GM23338 (cell line): ENCODE data around the gene RPL31. TPM values are rescaled to one million over a fixed set of nuclear protein-coding genes. Genes with fewer than 3 reads are reported as not detected.
A peak's percentile ranks its signal among the peaks of the same experiment; 100 is the strongest.

ENCODE experiments used
- ATAC-seq: fragments of 200-7000 bp; cut with Tn5 transposase; 3 replicates; pipeline ENCODE4 v1.9.1; 2020
- DNase-seq: peaks from one replicate; pipeline ENCODE4 v3.0.0-alpha.2; 2015; ENCODE audit warnings: low spot score
- H2AFZ ChIP-seq: fragments of 200-600 bp; sonication (generic); 2 replicates; pipeline ENCODE4 v1.8.0; 2016; ENCODE audit warnings: antibody characterized with exemption, mild to moderate bottlenecking, moderate library complexity
- H3F3A ChIP-seq: fragments of 200-600 bp; sonication (generic); replicated peaks from 2 replicates; pipeline ENCODE4 v1.8.0; 2017; ENCODE audit warnings: antibody characterized with exemption, mixed run types, low read depth
- H3K27ac ChIP-seq: fragments of 200-600 bp; sonication (generic); 2 replicates; pipeline ENCODE4 v1.6.1; 2016; ENCODE audit warnings: low read depth
- H3K27me3 ChIP-seq: fragments of 200-600 bp; sonication (generic); 2 replicates; pipeline ENCODE4 v1.8.0; 2016; ENCODE audit warnings: mild to moderate bottlenecking, mixed run types, moderate library complexity; ENCODE audit not compliant: insufficient read depth
- H3K36me3 ChIP-seq: fragments of 200-600 bp; sonication (generic); 2 replicates; pipeline ENCODE4 v1.8.0; 2016; ENCODE audit warnings: mild to moderate bottlenecking; ENCODE audit not compliant: insufficient read depth
- H3K4me1 ChIP-seq: fragments of 200-600 bp; sonication (generic); 2 replicates; pipeline ENCODE4 v1.8.0; 2016; ENCODE audit warnings: mild to moderate bottlenecking, moderate library complexity; ENCODE audit not compliant: insufficient read depth
- H3K4me2 ChIP-seq: fragments of 200-600 bp; sonication (generic); 2 replicates; pipeline ENCODE4 v1.7.1; 2017; ENCODE audit warnings: mixed run types
- H3K4me3 ChIP-seq: fragments of 200-600 bp; sonication (generic); 2 replicates; pipeline ENCODE4 v1.6.1; 2016; ENCODE audit warnings: mixed run types
- H3K79me2 ChIP-seq: fragments of 200-600 bp; sonication (generic); replicated peaks from 2 replicates; pipeline ENCODE4 v1.8.0; 2017; ENCODE audit warnings: mild to moderate bottlenecking; ENCODE audit not compliant: insufficient read depth
- H3K9me2 ChIP-seq: fragments of 200-600 bp; sonication (generic); 2 replicates; pipeline ENCODE4 v1.8.0; 2017; ENCODE audit not compliant: insufficient read depth
- H4K20me1 ChIP-seq: fragments of 200-600 bp; sonication (generic); replicated peaks from 2 replicates; pipeline ENCODE4 v1.8.0; 2017; ENCODE audit warnings: mild to moderate bottlenecking; ENCODE audit not compliant: insufficient read depth
- H3K27ac Mint-ChIP-seq: 2 replicates; pipeline ENCODE4 v1.8.0; 2020; ENCODE audit warnings: inconsistent platforms, mild to moderate bottlenecking, moderate library complexity, mixed read lengths
- H3K27me3 Mint-ChIP-seq: 3 replicates; pipeline ENCODE4 v1.8.0; 2022; ENCODE audit warnings: low read depth, mild to moderate bottlenecking, moderate library complexity, mixed read lengths, inconsistent platforms; ENCODE audit not compliant: insufficient read depth, poor library complexity
- H3K36me3 Mint-ChIP-seq: 3 replicates; pipeline ENCODE4 v1.8.0; 2021; ENCODE audit warnings: low read depth, mild to moderate bottlenecking, inconsistent platforms, moderate library complexity, mixed read lengths
- H3K4me1 Mint-ChIP-seq: 3 replicates; pipeline ENCODE4 v1.8.0; 2020; ENCODE audit warnings: mild to moderate bottlenecking, inconsistent platforms, mixed read lengths
- H3K4me3 Mint-ChIP-seq: 3 replicates; pipeline ENCODE4 v1.8.0; 2021; ENCODE audit warnings: moderate library complexity, mild to moderate bottlenecking, inconsistent platforms, mixed read lengths
- H3K9me3 Mint-ChIP-seq: 3 replicates; pipeline ENCODE4 v1.8.0; 2020; ENCODE audit warnings: moderate library complexity, mild to moderate bottlenecking, inconsistent platforms, mixed read lengths
- JUNB ChIP-seq: IDR thresholded peaks from one replicate; pipeline ENCODE4 v1.6.1; 2016; ENCODE audit warnings: antibody characterized with exemption; ENCODE audit not compliant: unreplicated experiment
- REST ChIP-seq: IDR thresholded peaks from one replicate; pipeline ENCODE4 v1.6.1; 2018; ENCODE audit warnings: antibody characterized with exemption; ENCODE audit not compliant: unreplicated experiment
- STAT1 ChIP-seq: IDR thresholded peaks from one replicate; pipeline ENCODE4 v1.6.1; 2016; ENCODE audit warnings: antibody characterized with exemption; ENCODE audit not compliant: unreplicated experiment
- ZNF462 ChIP-seq: fragments of 250-450 bp; sonication (Bioruptor Pico); IDR thresholded peaks from 2 replicates; pipeline ENCODE4 v1.5.0; 2020; ENCODE audit warnings: mild to moderate bottlenecking, moderate library complexity
- polyA plus RNA-seq: library from polyadenylated mRNA; unstranded; fragments of >200 nt; fragmentation: Nextera tagmentation; extraction: Ambion mirVana; gene quantifications from 2 replicates; pipeline ENCODE4 v1.2.1, GENCODE V29; 2016
- total RNA-seq: library from RNA; depleted of rRNA; stranded (reverse); fragments of >200 nt; shearing (Covaris generic); gene quantifications from 2 replicates; pipeline ENCODE4 v1.2.3, GENCODE V29; 2014
- TF ChIP-seq, protein P1 (sequence below): IDR thresholded peaks from 2 replicates; pipeline ENCODE4 v1.6.1; 2016; ENCODE audit warnings: antibody characterized with exemption

RPL31 gene
- total and polyA plus RNA-seq, 2 experiments from 2014 or later: 819 to 3,213 TPM

GRCh38 chr2:101004620-101005325, 2.7 kb downstream of the RPL31 start (continued):
- TF ChIP-seq REST: no peak

DNA sequence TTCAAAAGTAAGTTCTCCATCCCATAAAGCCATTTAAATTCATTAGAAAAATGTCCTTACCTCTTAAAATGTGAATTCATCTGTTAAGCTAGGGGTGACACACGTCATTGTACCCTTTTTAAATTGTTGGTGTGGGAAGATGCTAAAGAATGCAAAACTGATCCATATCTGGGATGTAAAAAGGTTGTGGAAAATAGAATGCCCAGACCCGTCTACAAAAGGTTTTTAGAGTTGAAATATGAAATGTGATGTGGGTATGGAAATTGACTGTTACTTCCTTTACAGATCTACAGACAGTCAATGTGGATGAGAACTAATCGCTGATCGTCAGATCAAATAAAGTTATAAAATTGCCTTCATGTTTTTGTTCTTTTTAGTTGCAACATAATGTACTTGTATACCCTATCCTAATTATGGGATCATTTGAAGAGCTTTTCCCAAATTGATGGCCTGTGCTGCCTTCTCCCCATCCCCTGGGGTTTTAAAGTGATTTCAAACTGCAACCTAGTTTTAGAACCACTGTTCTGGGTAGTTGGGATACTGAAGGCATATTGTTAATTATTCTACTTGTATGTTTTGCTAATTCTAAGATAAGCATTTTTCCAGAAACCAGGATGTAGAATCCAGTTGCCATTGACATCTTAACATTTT, 4.1 kb downstream of the RPL31 start:
- Histone ChIP-seq H3K79me2 (peaks cover 36% of the 10 kb centered on the region), H2AFZ (no peak overlapping the region), H3K4me3 (no peak overlapping the region), H3K4me2 (no peak overlapping the region), H4K20me1 (peaks cover 32% of the 10 kb centered on the region), H3K4me1 (peaks cover 12% of the 10 kb centered on the region), H3F3A (peaks cover 51% of the 10 kb centered on the region), H3K27ac (no peak overlapping the region), H3K9me2 (no peaks in the 10 kb centered on the region), H3K27me3 (0 out of 2 replicates have a peak, but pooled peaks cover 1% of the 10 kb centered on the region), H3K36me3 (peaks cover 54% of the 10 kb centered on the region)
- DNase-seq (no peak), ATAC-seq (no peak)
- H3K27ac Mint-ChIP-seq: no peak overlapping the region
- H3K4me3 Mint-ChIP-seq: peak overlapping the region; percentile 19; the same call in 1 of the 3 replicates
- peaks cover 11% of the 10 kb centered on the region for H3K9me3 Mint-ChIP-seq
- peaks cover 89% of the 10 kb centered on the region for H3K36me3 Mint-ChIP-seq
- H3K4me1 Mint-ChIP-seq: peaks cover 42% of the 10 kb centered on the region
- H3K27me3 Mint-ChIP-seq: peaks cover 41% of the 10 kb centered on the region
- no peak for TF ChIP-seq STAT1
- TF ChIP-seq REST: no peak
- no peak for TF ChIP-seq JUNB
- TF ChIP-seq, protein P1, sequence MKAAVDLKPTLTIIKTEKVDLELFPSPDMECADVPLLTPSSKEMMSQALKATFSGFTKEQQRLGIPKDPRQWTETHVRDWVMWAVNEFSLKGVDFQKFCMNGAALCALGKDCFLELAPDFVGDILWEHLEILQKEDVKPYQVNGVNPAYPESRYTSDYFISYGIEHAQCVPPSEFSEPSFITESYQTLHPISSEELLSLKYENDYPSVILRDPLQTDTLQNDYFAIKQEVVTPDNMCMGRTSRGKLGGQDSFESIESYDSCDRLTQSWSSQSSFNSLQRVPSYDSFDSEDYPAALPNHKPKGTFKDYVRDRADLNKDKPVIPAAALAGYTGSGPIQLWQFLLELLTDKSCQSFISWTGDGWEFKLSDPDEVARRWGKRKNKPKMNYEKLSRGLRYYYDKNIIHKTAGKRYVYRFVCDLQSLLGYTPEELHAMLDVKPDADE: no peak
- no peak for TF ChIP-seq ZNF462 (CRISPR knock-in tag)
